Colonic mucosa (tissue), 4 donors: ENCODE measurements around the gene MMP25. TPM values are rescaled to one million over a fixed set of nuclear protein-coding genes. Genes with fewer than 3 reads are reported as not detected.

Experiments
- DNase-seq: peaks from one replicate; pipeline ENCODE4 v3.0.0-alpha.2; 2020
- H3K27ac ChIP-seq: fragments of 200-600 bp; one replicate; pipeline ENCODE4 v1.8.0; 2021
- H3K27me3 ChIP-seq: fragments of 200-600 bp; one replicate; pipeline ENCODE4 v1.8.0; 2021
- H3K36me3 ChIP-seq: fragments of 200-600 bp; one replicate; pipeline ENCODE4 v1.8.0; 2021
- H3K4me1 ChIP-seq: fragments of 200-600 bp; one replicate; pipeline ENCODE4 v1.8.0; 2021; ENCODE audit warnings: mild to moderate bottlenecking
- H3K4me3 ChIP-seq: fragments of 200-600 bp; one replicate; pipeline ENCODE4 v1.8.0; 2021
- H3K9ac ChIP-seq, 2 donors: one replicate each; pipeline ENCODE4 v1.7.0; 2013; ENCODE audit warnings: control low read depth in 2 of 2, low read depth in 2 of 2, low read length in 2 of 2
- H3K9me3 ChIP-seq: fragments of 200-600 bp; one replicate; pipeline ENCODE4 v1.8.0; 2021
- CTCF ChIP-seq: fragments of 200-600 bp; IDR thresholded peaks from one replicate; pipeline ENCODE4 v1.8.0; 2022; ENCODE audit warnings: antibody characterized with exemption, mild to moderate bottlenecking
- intact Hi-C: fragments of 100-400 bp; cut with DNase I; formaldehyde crosslinking; loops from one replicate; pipeline ENCODE4 v1.14.1; 2022
- total RNA-seq, 2 donors: library from RNA; stranded (reverse); fragmentation: NEBNext Ultra II Directional in 1 of 2; extraction: Animal tissue kit (Norgen Biotek cat#: 25700) in 1 of 2; gene quantifications; one replicate each; pipeline ENCODE4 v1.2.1, GENCODE V29; 2021
- donor health status: healthy.
- donor health status: DM: no; HTN: no; CAD: no.
- donor health status: DM: no; HTN: no; CAD: no.

The MMP25 gene
- under 1 TPM; 0.44 to 0.88 TPM for total RNA-seq

GRCh38 chr16:3045758-3046640, at the start of gene MMP25:
Gene MMP25, plus strand, starts transcription at chr16:3046561. Its CDS starts 357 bp downstream, at chr16:3046918.
- H3K27me3 ChIP-seq, result peaks cover 49% of the 10 kb centered on the region
- no peak within 1 kb of the TSS for H3K27ac ChIP-seq
- H3K4me1 ChIP-seq, result peaks cover 8% of the 10 kb centered on the region
- H3K36me3 ChIP-seq, result no peaks in the 10 kb centered on the region
- H3K4me3 ChIP-seq, result peak within 1 kb of the TSS; percentile 27
- peak within 1 kb of the TSS in 1 of 2 donors; percentile 43 for H3K9ac ChIP-seq
- intact Hi-C loops, result no loop called here
- no peak for TF ChIP-seq CTCF
- no peak for DNase-seq
- no peaks in the 10 kb centered on the region for H3K9me3 ChIP-seq

DNA sequence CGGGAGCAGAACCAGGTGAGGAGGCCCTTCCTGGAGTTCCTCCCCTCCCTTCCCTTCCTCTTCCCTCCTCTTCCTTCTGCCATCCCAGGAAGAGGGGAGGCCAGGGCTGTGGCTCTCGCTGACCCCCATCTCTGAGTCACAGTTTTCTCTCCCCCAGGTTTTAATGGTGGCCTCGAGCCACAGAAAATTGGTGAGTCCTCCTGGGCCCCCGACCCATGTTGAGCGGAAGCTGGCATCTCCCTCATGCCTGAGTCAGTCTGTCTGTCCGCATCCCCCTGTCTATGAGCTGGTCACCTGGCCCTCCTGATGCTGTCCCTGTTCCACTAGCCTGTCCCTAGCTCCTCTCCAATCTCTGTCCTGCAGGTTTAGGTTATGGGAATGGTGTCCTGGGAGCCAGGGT, 46.4 kb upstream of the MMP25 start:
- intact Hi-C loops, result no loop called here
- DNase-seq, result no peak
- no peak overlapping the region for H3K4me3 ChIP-seq
- no peak overlapping the region for H3K9ac ChIP-seq
- H3K9me3 ChIP-seq, result no peaks in the 10 kb centered on the region
- no peaks in the 10 kb centered on the region for H3K4me1 ChIP-seq
- H3K27me3 ChIP-seq, result no peaks in the 10 kb centered on the region
- no peaks in the 10 kb centered on the region for H3K36me3 ChIP-seq
- H3K27ac ChIP-seq, result no peak overlapping the region
- TF ChIP-seq CTCF, result no peak

GRCh38 chr16:3000540-3000939, 45.8 kb upstream of the MMP25 start:
- no peak for TF ChIP-seq CTCF
- Histone ChIP-seq H3K9me3 (no peaks in the 10 kb centered on the region), H3K27ac (no peak overlapping the region), H3K27me3 (no peaks in the 10 kb centered on the region), H3K4me1 (no peaks in the 10 kb centered on the region), H3K4me3 (no peak overlapping the region), H3K9ac (no peak overlapping the region), H3K36me3 (no peaks in the 10 kb centered on the region)
- intact Hi-C loops, result no loop called here
- no peak for DNase-seq

- H3K36me3 ChIP-seq, result no peaks in the 10 kb centered on the region
- no peak overlapping the region for H3K4me3 ChIP-seq
- intact Hi-C loops, result no loop called here
- H3K4me1 ChIP-seq, result no peaks in the 10 kb centered on the region
- DNase-seq, result no peak
- no peak overlapping the region for H3K9ac ChIP-seq
- TF ChIP-seq CTCF, result no peak
- H3K9me3 ChIP-seq, result no peaks in the 10 kb centered on the region
- no peaks in the 10 kb centered on the region for H3K27me3 ChIP-seq
- H3K27ac ChIP-seq, result no peak overlapping the region
Measured at GRCh38 chr16:3001316-3001715, 45.0 kb upstream of the MMP25 start.

- Histone ChIP-seq H3K4me1 (peaks cover 16% of the 10 kb centered on the region), H3K9ac (no peak overlapping the region), H3K27ac (no peak overlapping the region), H3K9me3 (no peaks in the 10 kb centered on the region), H3K36me3 (no peaks in the 10 kb centered on the region), H3K27me3 (no peaks in the 10 kb centered on the region), H3K4me3 (no peak overlapping the region)
- intact Hi-C loops, result loop anchor here (2.0 kb wide), 1 partner anchor 25 kb away; no protein-coding TSS in a partner anchor
- peak; percentile 97 for DNase-seq
- peak; percentile 54 for TF ChIP-seq CTCF
Measured at GRCh38 chr16:3003582-3004270, 42.6 kb upstream of the MMP25 start.
